Hematopoietic multipotent progenitor cell treated with erythropoietin and hydrocortisone succinate and interleukin-3 and kit ligand, for 4 days (in vitro differentiated cells): Measurements from ENCODE around the gene ATP6V1G2.

Source experiments
- DNase-seq: peaks from one replicate; pipeline ENCODE4 v3.0.0-alpha.2; 2015

Gene ATP6V1G2

GRCh38 chr6:31546958-31547726 is 734 bp upstream of the ATP6V1G2 start, which contains the start of gene NFKBIL1:
TSS of gene NFKBIL1 (plus strand) at chr6:31547608. CDS start at chr6:31547695, 87 bp downstream.
- DNase-seq: peak; percentile 99

- DNase-seq: no peak
Observed at GRCh38 chr6:31545291-31545690, 1.1 kb downstream of the ATP6V1G2 start.

- no peak for DNase-seq
Observed at GRCh38 chr6:31544676-31545075, 1.7 kb downstream of the ATP6V1G2 start.

- DNase-seq: no peak
Observed at GRCh38 chr6:31543639-31544038, 2.8 kb downstream of the ATP6V1G2 start.

GRCh38 chr6:31541658-31542521 is 4.5 kb downstream of the ATP6V1G2 start, which contains the start of gene DDX39B:
TSS of gene DDX39B (minus strand) at chr6:31542003. CDS start at chr6:31540532, 1,471 bp downstream.
- DNase-seq: peak; percentile 99

GRCh38 chr6:31541059-31541657 is 5.2 kb downstream of the ATP6V1G2 start:
- peak; percentile 92 for DNase-seq

- DNase-seq: no peak
Observed at GRCh38 chr6:31540640-31541039, 5.8 kb downstream of the ATP6V1G2 start.

- no peak for DNase-seq
Observed at GRCh38 chr6:31538805-31539400, 7.5 kb downstream of the ATP6V1G2 start.

- no peak for DNase-seq
Observed at GRCh38 chr6:31535538-31536324, 10.7 kb downstream of the ATP6V1G2 start.

- no peak for DNase-seq
Observed at GRCh38 chr6:31534521-31535040, 11.8 kb downstream of the ATP6V1G2 start.

- no peak for DNase-seq
Observed at GRCh38 chr6:31534011-31534410, 12.4 kb downstream of the ATP6V1G2 start.

GRCh38 chr6:31533455-31533841 is 13.0 kb downstream of the ATP6V1G2 start:
- no peak for DNase-seq

GRCh38 chr6:31532644-31533454 is 13.6 kb downstream of the ATP6V1G2 start:
- no peak for DNase-seq

- DNase-seq: no peak
Observed at GRCh38 chr6:31531771-31532643, 14.4 kb downstream of the ATP6V1G2 start.

GRCh38 chr6:31531162-31531561 is 15.2 kb downstream of the ATP6V1G2 start:
- DNase-seq: no peak

- no peak for DNase-seq
Observed at GRCh38 chr6:31530659-31531058, 15.7 kb downstream of the ATP6V1G2 start.

GRCh38 chr6:31529329-31530150 is 16.9 kb downstream of the ATP6V1G2 start:
- DNase-seq: peak; percentile 18

- no peak for DNase-seq
Observed at GRCh38 chr6:31528821-31529328, 17.5 kb downstream of the ATP6V1G2 start, which contains the start of gene MCCD1. TSS of gene MCCD1 (plus strand) at chr6:31528962. CDS start at chr6:31529015, 53 bp downstream.
